T47D (cell line): ENCODE measurements around the gene ARHGAP24.
A peak's percentile ranks its signal among the peaks of the same experiment; 100 is the strongest.
"Not testable (repeated sequence)": the region's sequence is repeated elsewhere in the genome, so short reads cannot be mapped to it uniquely, and the experiment has no call there.

Source experiments
- DNase-seq, 2 experiments: peaks; one replicate each; pipeline versions ENCODE4 v3.0.0 to v3.0.0-alpha.2; 2011 to 2012; ENCODE audit warnings: low read depth in 1 of 2, low spot score in 1 of 2
- JUND ChIP-seq: IDR thresholded peaks from 2 replicates; pipeline ENCODE4 v1.6.1; 2012; ENCODE audit warnings: low read depth
- in situ Hi-C: cut with HindIII; loops from 2 replicates; pipeline ENCODE4 v1.10.0; 2016; ENCODE audit warnings: low sequenced_read_pairs, low pct_unique_long_range_greater_than_20kb

ARHGAP24 gene

DNA sequence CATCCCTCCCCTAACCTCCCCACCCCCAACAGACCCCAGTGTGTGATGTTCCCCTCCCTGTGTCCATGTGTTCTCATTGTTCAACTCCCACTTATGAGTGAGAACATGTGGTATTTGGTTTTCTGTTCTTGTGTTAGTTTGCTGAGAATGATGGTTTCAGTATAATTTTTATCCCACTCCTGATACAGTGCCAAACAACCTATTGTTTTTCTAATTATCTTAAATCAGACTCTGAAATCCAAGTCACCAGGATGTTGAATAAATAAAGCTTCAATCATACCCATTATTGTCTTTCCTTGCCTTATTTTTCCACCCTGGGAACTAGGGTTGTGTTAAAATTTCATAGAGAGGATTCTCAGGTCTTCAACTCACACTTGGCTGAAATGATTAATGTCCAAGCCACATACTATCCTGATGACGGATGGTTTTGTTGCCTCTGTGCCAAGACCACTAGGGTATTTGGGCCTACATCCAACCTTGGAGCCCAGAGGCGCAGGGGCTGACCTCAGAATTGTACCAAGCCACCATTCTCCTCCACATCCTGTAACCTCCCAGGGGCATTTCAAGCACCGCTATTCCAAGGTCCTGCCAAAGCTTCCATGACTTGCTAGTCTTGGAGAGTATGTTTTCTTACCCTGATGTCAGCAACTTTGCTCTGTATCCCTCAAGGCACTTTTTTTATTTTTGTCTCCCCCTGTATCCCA lies 332.4 kb downstream of the ARHGAP24 start:
- no peak for DNase-seq
- in situ Hi-C loops, result no loop called here
- no peak for TF ChIP-seq JUND

DNA sequence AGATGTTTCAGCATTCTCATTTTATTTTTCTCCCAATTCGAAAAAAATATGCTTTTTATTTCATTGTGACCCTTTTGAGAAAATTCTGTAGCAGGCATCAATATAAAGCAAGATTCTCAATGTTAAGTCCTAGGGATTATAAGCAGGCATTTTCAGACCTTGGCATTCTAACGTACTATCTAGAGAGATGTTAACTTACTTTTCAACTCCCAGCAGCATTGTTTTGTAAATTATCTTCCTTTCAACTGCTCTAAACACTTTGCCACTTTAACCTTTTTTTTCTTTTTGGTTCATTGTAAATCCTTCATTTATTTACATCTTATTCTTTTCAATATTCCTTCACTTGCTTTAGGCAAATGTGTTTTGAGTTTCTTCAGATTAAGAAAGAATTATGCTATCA lies 333.2 kb downstream of the ARHGAP24 start:
- in situ Hi-C loops, result no loop called here
- no peak for TF ChIP-seq JUND
- no peak for DNase-seq

- in situ Hi-C loops, result no loop called here
- no peak for TF ChIP-seq JUND
- no peak for DNase-seq
Measured at GRCh38 chr4:85808864-85809263, 333.9 kb downstream of the ARHGAP24 start.

DNA sequence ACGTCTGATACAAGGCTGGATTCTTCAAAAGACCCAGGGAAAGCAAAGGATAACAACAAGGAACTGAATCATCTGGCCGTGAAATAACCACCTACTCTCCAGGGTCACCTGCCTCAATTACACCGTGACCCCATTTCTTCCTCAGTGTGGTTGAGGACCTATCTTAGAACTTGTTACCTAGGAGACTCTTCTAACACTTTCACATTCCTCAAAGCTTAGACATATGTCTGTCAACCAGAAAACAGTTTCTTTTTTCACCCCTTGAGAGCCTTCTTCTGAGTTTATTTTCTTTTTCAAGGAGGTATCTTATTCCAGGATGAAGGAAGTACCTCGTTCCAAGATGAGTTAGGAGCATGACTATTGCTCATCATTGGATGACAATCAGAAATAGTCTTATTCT lies 337.8 kb downstream of the ARHGAP24 start:
- in situ Hi-C loops, result no loop called here
- no peak for DNase-seq
- no peak for TF ChIP-seq JUND

DNA sequence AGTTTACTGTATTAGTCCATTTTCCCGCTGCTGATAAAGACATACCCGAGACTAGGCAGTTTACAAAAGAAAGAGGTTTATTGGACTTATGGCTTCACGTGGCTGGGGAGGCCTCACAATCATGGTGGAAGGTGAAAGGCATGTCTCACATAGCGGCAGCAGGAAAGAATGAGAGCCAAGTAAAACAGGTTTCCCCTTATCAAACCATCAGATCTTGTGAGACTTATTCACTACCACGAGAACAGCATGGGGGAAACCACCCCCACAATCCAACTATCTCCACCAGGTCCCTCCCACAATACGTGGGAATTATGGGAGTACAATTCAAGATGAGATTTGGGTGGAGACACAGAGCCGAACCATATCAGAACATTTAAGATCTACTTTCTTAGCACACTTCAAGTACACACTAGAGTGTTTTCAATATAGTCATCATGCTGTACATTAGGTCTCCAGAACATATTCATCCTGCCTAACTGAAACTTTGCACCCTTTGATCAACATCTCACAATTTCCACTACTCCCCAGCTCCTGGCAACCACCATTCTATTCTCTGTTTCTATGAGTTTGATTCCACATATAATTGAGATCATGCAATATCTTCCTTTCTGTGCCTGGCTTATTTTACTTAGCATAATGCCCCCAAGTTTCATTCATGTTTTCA lies 341.0 kb downstream of the ARHGAP24 start:
- no peak for TF ChIP-seq JUND
- in situ Hi-C loops, result no loop called here
- DNase-seq, result no peak

DNA sequence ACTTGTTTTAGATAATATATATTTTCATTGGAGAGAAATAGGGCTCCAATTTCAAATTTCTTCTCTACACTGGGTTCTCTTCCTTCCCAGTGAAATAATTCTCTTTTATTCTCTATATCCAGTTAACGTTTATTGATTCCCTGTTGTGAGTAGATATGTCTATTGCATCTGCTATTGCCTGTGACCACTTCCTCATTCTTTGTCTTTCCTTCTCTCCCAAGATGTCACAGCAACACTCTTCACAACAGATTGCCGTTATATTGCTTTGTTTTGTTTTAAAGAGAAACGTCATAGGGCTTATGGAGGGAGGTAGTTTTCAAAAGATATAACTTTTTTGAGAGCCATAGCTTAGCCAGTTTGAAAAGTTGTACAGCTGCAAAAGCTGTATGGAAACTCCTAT lies 343.8 kb downstream of the ARHGAP24 start:
- TF ChIP-seq JUND, result no peak
- in situ Hi-C loops, result no loop called here
- no peak for DNase-seq

GRCh38 chr4:85820101-85820500 lies 345.2 kb downstream of the ARHGAP24 start:
- in situ Hi-C loops, DNase-seq: not testable (repeated sequence)

DNA sequence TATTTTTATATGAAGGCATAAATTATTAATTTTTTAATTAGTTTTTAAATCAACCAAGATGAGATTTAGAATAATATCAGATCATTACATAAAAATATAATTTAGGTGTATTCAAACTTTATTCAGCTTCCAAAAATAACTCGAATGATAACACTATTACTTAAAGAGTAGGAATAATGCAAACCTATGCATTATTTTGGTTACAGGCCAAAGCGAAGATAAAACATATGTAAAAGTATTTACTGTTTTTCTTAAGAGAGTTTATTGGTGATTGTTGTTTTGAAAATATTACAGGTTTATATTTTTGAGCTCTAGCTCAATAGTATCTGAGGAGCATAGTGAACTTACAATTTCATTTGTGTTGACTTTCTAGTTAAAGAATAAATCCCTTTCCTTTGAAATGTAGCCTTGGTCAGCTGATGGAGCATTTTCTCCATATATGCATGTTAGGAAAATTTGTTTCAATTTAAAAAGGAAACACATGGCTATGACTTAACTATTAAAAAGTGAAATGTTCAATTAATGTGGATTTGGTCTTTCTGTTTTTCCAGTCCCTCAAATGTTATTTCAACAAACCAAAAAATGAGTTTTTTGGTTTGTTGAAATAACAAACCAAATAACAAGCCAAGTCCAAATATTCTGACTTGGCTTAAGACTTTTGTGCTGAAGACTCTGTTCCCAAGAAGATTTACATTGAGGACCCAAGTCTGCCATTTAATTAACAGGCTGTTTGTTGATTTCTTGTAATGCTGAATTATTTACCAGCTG lies 346.9 kb downstream of the ARHGAP24 start:
- in situ Hi-C loops, result no loop called here
- DNase-seq, result no peak
- TF ChIP-seq JUND, result no peak

- no peak for DNase-seq
- TF ChIP-seq JUND, result no peak
- in situ Hi-C loops, result no loop called here
Measured at GRCh38 chr4:85823295-85823694, 348.3 kb downstream of the ARHGAP24 start.

GRCh38 chr4:85824166-85824945 lies 349.4 kb downstream of the ARHGAP24 start:
- no peak for DNase-seq
- in situ Hi-C loops, result no loop called here
- TF ChIP-seq JUND, result no peak

DNA sequence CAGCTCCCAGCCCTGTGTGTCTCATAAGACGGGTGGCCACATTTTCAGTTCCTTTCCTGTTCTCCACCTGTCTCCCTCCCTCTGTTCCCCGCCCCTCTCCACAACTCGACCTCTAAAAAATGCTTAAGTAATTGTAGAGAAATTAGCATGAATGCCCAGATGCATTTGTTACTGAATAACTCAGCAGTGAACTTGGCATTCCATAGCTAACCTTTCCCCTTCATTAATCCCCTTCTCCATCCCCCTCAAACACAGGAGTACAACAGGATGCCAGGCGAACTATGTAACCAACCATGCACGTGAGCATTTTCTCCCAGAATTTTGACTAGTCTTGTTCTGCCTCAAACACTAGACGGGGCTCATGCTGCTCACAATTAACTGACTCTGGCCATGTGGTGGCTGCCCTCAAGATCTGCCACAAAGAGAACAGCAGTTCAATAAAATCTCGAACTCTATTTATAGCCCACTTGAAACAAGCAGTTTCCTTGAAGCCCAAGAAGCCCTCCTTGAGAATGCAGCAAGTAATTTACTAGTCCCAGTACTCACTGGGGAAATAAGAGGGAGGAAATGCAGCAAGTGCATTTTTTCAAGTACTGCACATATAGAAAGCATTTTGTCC lies 351.2 kb downstream of the ARHGAP24 start:
- in situ Hi-C loops, result no loop called here
- TF ChIP-seq JUND, result no peak
- peak; percentile 4 to 52 for DNase-seq
